IPS DF 19.7 (cell line): Measurements from ENCODE around the gene VMP1.

Experiments used
- DNase-seq: peaks from one replicate; pipeline ENCODE4 v3.0.0-alpha.2; 2013; ENCODE audit warnings: low read depth, low spot score

The VMP1 gene

DNA sequence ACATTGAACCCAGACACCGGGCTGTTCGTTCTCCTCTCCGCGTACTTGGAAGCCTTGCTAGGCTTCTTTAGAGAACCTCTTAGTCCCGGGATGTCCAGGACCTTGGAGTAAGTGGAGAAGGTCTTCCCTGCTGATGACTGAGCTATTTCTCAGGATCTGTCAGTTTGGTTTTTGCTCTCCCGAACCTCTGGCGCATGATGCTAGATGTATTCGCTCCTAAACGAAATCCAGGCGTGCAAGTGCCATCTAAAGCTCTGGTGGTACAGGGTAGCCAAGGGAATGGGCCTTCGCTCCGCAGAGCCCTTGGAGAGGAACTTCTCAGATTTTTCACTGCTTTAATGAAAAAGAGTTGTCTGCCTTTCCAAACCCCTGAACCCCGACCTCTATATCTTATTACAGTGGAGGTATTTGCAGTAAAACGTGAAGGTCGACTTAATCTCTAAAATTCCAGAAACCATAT lies 547 bp downstream of the VMP1 start:
- DNase-seq, result no peak

DNA sequence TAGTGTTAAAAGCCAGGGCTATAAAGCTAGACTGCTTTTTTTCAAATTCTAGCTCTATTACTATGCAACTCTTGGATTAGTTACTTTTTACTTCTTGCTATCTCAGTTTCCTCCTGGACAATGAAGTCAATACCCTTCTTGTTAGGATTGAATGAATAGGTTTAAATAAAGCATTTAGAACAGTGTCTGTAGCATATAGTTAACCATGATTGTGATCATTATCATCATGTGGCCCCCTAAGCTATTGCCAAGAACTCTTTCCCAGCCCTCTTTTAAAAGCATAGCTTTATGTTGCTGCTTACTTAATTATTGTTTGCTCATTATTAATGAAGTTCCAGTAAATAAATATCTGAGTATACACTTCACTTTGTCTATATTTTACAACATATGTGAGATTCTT lies 4.5 kb downstream of the VMP1 start:
- no peak for DNase-seq

DNA sequence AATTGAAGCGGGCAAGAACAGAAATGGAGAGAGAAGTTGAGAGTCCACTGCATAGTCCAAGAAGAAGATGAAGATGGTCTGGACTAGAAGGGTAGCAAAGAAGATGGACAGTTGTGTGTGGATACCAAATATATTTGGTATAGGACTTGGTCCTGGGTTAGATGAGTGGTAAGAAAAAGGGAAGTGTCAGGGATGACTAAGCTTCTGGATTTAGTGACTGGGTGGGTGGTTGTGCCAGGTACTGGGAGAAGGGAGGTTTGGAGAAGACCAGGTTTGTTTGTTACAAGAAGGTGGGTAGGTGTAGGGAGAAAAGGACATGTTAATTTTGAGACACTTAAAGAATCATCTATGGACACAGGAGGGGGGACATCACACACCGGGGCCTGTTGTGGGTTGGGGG lies 5.4 kb downstream of the VMP1 start:
- DNase-seq, result no peak

DNA sequence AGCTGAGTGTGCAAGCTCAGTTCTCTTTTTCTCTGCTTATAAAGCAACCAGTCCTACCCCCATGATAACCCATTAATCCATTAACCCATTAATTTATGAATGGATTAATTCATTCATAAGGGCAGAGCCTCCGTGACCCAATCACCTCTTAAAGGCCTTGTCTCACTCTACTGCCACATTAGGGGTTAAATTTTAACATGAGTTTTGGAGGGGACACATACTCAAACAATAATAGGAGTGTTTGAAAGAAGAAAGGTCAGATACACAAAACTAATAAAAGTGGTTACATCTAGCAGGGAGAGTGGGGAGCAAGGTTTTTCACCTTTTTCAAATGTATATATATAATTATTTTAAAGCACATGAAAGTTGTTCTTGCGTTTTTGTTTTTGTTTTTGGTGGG lies 6.8 kb downstream of the VMP1 start:
- no peak for DNase-seq

DNA sequence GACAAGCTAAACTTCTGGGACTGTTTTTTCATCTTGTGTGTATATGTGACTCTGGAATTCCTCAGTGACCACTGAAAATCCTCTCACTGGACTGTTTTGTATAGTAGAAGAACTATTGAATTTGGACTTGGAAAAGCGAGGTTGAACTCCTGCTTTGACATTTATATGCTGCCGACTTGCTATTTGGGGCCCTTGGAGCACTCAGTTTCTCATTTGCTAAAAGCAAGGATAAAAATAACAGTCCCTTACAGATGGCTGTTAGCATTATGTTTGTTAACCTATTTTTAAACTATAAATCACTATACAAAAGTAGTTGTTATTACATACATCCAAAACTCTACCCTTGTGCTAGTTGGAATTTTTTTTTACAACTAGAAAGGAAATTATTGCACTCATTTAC lies 9.0 kb downstream of the VMP1 start:
- DNase-seq, result no peak

DNA sequence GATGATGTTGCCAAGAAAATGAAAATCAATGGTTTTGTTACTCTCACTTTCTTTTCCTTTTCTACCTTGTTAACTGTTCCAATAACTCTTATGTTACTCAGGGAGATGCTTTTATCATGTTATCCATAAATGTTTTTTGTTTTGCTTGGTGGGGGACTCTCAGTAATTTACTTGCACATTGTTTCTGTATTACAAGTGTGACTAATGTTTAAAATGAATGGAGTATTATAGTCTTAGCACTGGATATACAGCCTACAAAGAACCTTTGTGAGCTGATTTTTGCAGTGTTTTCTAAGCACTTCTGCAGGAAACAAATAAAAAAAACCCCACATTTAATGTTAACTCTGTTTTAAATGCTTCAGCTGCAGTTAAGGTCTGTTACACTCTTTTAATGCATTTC lies 12.1 kb downstream of the VMP1 start:
- DNase-seq, result no peak

DNA sequence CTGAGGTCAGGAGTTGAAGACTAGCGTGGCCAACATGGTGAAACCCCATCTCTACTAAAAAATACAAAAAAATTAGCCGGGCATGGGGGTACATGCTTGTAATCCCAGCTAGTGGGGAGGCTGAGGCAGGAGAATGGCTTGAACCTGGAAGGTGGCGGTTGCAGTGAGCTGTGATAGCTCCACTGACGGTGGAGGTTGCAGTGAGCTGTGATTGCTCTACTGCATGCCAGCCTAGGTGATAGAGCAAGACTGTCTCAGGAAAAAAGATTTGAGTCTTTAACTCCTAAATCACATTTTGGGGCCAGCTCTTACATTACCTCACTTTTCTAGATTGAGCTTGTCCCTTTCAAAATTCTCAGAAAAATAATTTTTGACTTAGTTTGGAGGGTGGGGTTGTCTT lies 15.2 kb downstream of the VMP1 start:
- no peak for DNase-seq

DNA sequence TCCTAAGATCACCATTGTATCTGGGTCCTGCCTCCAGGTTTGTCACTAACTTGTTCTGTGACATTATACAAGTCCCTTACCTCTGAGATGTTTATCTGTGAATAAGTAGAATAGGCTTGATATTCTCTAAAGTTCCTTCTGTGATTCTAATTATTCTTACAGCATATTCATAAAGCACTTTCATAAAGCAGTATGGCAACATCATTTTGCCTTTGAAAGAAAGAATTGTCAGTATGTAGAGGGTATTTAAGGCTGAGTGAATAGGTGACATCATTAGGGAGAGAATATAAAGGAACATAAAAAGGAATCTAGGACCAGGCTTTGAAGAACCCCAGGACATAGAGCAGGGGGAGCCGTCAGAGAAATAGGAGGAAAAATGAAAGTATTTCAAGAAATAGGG lies 15.6 kb downstream of the VMP1 start:
- DNase-seq, result no peak

DNA sequence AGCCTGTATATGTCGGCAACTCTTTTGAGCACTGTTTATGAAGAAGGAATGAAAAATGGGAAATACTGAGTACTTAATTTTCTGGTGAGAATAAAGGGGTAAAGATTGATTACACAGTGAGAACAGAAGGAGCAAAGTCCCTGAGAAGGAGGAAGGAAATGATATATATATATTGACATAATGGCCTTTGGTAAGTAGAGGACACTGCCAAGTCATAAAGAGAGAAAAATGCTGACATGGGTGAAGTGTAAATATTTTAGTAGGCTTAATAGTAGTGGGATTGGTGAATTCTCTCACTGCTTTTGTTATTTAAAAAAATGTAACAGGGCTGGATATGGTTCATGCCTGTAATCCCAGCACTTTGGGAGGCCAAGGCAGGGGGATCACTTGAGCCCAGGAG lies 16.2 kb downstream of the VMP1 start:
- no peak for DNase-seq

DNA sequence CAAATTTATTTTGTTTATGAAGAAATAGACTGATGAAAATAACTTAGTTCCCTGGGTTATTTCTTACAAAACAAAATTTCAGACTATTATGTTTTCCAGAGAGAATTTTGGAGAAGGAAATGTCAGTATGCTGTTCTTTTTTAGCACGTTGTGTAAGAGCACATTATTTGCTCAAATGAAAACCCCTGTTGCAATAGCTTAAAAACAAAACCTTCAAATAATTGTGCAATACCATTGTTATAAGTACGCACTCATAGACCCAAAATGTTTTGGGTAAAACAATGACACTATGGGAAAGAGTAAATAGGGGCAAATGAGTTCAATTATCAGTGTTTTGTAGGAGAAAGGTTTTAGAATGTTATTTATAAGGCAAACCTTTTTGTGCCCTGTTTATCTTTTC lies 18.2 kb downstream of the VMP1 start:
- DNase-seq, result no peak

DNA sequence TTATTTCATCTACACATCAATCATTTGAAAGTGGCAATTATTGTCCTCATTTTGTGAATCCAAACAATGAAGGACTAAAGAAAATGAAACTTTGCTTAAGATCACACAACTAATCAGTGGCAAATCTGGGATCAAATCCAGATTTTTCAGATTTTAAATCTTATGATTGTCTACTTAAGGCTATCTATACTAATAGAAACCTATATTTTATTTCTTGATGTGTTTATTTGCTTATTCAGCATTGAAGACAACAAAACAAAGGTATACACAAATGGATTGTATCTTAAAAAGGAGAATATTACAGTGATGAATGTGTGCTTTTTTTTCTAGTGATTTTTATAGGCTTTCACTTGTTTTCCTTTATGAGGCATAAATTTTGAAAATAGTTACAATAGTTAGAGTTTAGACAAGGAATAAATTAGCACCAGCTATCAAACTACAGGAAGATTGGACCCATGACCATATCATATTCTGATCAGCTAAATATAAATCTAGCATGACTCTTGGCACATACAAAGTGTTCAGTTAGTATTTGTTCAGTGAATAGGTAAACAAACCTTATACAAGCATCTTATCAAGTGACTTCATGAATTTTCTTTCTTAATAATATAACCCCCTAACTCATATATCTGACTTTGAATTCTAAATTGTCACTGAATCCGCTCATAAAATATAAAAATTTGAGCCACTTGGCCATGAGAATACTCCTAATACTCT lies 20.5 kb downstream of the VMP1 start:
- no peak for DNase-seq

DNA sequence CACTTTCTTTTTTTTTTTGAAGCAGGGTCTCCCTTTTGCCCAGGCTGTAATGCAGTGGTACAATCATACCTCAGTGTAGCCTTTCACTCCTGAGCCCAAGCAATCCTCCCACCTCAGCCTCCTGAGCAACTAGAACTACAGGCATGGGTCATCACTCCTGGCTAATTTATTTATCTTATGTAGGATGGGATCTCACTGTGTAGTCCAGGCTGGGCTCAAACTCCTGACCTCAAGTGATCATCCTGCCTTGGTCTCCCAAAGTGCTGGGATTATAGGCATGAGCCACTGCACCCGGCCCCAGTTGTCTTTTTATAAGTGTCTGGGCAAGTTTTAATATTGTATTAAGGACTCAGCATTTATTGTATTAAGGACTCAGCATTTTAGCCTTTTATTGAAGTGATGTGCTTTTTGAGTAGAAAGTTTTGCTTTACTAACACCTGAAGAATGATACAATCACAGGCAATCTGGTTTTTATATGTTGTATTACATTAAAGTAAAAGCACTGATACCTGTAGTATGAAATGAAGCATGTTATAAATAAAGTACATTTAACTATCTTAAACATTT lies 22.9 kb downstream of the VMP1 start:
- no peak for DNase-seq

DNA sequence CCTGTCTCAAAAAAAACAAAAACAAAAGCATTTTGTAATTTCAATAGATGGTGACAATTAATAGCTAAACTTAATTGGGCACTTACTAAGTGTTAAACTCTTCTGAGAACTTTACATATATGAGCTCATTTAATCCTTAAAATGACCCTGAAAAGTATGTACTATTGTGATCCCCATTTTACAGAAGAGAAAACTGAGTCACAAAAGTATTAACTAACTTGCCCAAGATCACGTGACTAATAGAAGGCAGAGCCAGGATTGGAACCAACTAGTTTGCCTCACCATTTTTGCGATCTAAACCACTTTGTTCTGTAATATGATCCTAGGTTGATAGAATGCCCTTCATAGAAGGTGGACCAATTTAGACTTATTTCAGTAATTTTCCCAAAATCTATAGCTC lies 26.2 kb downstream of the VMP1 start:
- no peak for DNase-seq

DNA sequence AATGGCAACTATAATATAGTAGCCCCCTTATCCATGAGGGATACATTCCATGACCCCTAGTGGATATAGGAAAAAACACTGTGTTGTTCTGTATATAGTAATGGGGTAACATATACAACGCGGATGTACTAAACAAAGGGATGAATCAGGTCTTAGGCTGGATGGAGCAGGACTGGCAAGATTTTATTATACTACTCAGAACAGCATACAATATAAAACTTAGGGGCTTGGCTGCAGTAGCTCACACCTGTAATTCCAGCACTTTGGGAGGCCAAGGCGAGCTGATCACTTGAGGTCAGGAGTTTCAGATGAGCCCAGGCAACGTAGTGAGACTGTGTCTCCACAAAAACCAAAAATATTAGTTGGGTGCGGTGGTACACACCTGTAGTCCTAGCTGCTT lies 26.8 kb downstream of the VMP1 start:
- DNase-seq, result no peak

DNA sequence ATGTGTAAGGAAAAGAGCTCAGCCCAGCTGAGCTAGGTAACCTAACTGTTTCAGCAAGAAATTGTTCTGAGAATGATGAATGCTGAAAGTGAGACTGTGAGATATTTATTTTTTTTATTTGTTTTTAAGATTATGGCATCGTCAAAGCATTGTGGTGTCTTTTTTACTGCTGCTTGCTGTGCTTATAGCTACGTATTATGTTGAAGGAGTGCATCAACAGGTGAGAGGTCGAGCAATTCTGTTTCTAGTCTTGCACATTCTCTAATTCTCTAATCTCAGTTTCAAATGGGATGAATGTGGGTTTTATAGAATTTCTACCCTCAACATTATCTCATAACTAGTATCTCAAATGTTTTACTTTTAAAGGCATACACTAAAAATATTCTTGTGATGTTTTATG lies 29.9 kb downstream of the VMP1 start:
- DNase-seq, result no peak

DNA sequence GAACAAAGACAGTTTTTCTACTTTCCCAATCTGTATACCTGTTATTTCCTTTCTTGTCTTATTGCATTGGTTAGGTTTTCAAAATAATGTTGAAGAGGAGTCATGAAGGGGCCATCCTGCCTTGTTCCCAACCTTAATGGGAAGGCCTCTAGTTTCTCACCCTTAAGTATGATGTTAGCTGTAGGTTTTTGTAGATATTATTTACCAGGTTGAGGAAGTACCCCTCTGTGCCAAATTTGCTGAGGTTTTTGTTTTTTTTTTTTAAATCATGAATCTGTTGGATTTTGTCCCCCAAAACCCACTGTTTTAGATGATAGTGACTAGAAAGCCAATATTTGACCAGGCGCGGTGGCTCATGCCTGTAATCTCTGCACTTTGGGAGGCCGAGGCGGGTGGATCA lies 36.4 kb downstream of the VMP1 start:
- no peak for DNase-seq

DNA sequence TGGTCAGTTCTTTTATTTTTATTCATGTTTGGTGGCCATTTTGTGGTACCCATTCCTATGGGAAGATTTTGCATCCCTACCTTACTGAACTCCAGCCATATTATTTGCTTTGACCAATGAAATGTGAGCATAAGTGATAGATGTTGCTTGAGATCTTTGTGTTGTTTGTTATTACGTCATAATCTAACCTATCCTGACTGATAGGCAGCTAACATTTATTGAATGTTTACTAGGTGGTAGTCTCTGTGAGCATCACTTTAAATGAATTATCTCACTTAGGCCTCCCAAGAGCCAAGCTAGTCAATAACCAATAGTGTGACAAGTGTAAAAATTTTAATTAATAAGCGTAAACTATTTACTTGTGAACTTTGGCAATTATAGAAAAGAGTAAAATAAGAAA lies 37.6 kb downstream of the VMP1 start:
- DNase-seq, result no peak

DNA sequence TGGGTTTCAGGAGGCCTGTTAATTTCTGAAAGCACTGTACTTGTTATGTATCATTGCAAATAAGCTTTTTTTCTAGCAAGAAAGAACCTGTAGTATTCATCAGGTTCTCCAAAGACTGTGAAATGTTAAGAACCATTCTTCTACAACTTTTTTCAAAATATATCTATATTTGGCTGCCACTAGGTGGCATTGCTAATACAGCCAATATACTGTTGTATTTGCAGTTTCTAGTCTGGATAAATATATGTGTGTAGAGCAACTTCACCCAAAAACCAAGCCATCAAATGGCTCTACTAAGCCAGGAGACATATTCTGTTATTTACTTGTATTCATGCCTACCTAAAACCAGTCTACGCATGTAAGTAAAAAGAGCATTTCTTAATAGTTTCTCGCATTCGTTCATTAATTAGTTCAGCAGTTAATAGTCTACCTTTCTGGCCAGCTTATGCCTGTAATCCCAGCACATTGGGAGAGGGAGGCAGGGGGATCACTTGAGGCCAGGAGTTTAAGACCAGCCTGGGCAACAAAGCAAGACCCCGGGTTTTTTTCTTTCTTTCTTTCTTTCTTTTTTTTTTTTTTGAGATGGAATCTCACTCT lies 39.5 kb downstream of the VMP1 start:
- DNase-seq, result no peak

DNA sequence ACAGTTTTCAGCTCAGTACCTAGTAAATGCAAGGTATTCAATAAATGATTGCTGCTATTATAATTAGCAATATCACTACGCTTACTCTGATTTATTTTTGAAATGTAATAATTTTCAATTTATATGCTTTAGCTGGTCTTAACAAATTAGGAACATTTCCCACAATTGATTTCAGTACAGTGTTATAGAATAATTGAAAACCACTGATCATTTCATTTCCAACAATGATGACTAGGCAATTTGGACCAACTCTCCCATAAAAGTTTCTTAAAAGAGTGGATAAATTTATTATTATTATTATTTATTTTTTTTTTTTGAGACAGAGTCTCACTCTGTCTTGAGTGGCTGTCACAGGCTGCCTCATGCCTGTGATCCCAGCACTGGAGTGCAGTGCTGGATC lies 41.1 kb downstream of the VMP1 start:
- DNase-seq, result no peak

DNA sequence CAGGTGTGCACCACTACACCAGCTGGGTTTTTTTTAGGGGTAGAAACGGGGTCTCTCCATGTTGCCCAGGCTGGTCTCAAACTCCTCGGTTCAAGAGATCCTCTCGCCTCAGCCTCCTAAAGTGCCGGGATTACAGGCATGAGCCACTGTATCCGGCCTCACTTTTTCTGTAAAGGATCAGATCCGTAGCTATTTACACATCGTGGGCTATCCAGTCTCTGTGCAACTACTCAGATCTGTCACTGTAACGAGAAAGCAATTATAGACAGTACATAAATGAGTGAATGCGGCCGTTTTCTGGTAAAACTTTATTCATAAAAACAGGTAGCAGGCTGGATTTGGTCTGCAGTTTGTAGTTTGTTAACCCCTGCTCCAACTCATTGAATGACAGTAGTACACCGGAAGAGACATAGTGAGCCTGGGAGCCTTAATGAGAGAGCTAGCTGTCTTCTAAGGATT lies 44.5 kb downstream of the VMP1 start:
- no peak for DNase-seq

DNA sequence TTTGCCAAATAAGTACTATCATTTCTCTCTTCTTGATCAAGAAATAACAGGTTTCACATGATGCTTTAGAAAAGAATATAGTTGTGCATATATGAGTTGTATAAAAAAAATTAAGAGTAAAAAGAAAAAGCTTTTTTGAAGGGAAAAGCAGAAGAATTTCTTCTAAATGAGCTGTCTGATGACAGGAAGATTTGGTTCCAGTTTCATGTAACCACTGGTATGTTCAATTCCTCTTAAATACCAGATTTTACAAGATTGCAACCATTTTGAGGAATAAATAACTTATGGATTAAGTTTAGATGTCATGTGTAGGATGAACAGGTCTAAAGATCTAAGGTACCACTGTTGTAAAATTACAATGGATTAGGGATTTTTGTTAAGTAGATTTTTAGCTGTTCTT lies 45.0 kb downstream of the VMP1 start:
- DNase-seq, result no peak

DNA sequence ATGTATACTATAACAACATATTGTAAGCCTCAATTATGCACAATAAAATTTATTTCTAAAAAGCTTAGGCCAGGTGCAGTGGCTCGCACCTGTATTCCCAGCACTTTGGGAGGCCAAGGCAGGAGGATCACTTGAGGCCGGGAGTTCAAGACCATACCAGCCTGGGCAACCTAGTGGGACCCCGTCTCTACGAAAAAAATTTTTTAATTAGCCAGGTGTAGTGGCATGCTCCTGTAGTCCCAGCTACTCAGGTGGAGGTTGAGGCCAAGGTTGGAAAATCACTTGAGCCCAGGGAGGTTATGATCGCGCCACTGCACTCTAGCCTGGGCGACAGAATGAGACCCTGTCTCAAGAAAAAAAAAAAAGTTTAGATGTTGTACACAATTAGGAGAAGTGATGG lies 45.5 kb downstream of the VMP1 start:
- no peak for DNase-seq
